ENCODE results near the gene ESRRA.
"Not testable (repeated sequence)": the region's sequence is repeated elsewhere in the genome, so short reads cannot be mapped to it uniquely, and the experiment has no call there.

Gene ESRRA

GRCh38 chr11:64312947-64313346, 7.6 kb downstream of the ESRRA start:
- no peaks in the 10 kb centered on the region for H3K27me3 ChIP-seq (ENCODE audit: insufficient read depth, insufficient read length)
- no peak overlapping the region for H3K9ac ChIP-seq (ENCODE audit: insufficient read length, low read depth)
- H3K4me1 ChIP-seq (ENCODE audit: insufficient read depth, insufficient read length), result peaks cover 6% of the 10 kb centered on the region
- no peak for DNase-seq (ENCODE audit: low read depth, low spot score)
- no peaks in the 10 kb centered on the region for H3K9me3 ChIP-seq (ENCODE audit: insufficient read depth, low read length)
- H3K36me3 ChIP-seq (ENCODE audit: insufficient read depth, insufficient read length, low read length), result peaks cover 52% of the 10 kb centered on the region
- no peak overlapping the region for H3K4me3 ChIP-seq (ENCODE audit: insufficient read length, low read depth)
- TF ChIP-seq ZNF274 (IDR thresholded peaks at IDR 0.05; ENCODE audit: low read depth, low read length) (no peak), YY1 (IDR thresholded peaks at IDR 0.05; ENCODE audit: insufficient read depth, insufficient read length) (no peak), SUZ12 (IDR thresholded peaks at IDR 0.05; ENCODE audit: extremely low read depth, insufficient read depth, insufficient read length) (no peak)

GRCh38 chr11:64313491-64314145, 8.3 kb downstream of the ESRRA start:
- TF ChIP-seq SUZ12 (IDR thresholded peaks at IDR 0.05; ENCODE audit: extremely low read depth, insufficient read depth, insufficient read length) (no peak), YY1 (IDR thresholded peaks at IDR 0.05; ENCODE audit: insufficient read depth, insufficient read length) (no peak), ZNF274 (IDR thresholded peaks at IDR 0.05; ENCODE audit: low read depth, low read length) (no peak)
- no peaks in the 10 kb centered on the region for H3K27me3 ChIP-seq (ENCODE audit: insufficient read depth, insufficient read length)
- peaks cover 51% of the 10 kb centered on the region for H3K36me3 ChIP-seq (ENCODE audit: insufficient read depth, insufficient read length, low read length)
- H3K9me3 ChIP-seq (ENCODE audit: insufficient read depth, low read length), result no peaks in the 10 kb centered on the region
- no peak overlapping the region for H3K9ac ChIP-seq (ENCODE audit: insufficient read length, low read depth)
- peaks cover 6% of the 10 kb centered on the region for H3K4me1 ChIP-seq (ENCODE audit: insufficient read depth, insufficient read length)
- no peak overlapping the region for H3K4me3 ChIP-seq (ENCODE audit: insufficient read length, low read depth)
- no peak for DNase-seq (ENCODE audit: low read depth, low spot score)

- H3K9ac ChIP-seq (ENCODE audit: insufficient read length, low read depth), result no peak overlapping the region
- no peak for DNase-seq (ENCODE audit: low read depth, low spot score)
- H3K9me3 ChIP-seq (ENCODE audit: insufficient read depth, low read length), result no peaks in the 10 kb centered on the region
- no peak overlapping the region for H3K4me3 ChIP-seq (ENCODE audit: insufficient read length, low read depth)
- H3K36me3 ChIP-seq (ENCODE audit: insufficient read depth, insufficient read length, low read length), result peaks cover 53% of the 10 kb centered on the region
- H3K27me3 ChIP-seq (ENCODE audit: insufficient read depth, insufficient read length), result no peaks in the 10 kb centered on the region
- no peak for TF ChIP-seq YY1 (IDR thresholded peaks at IDR 0.05; ENCODE audit: insufficient read depth, insufficient read length)
- no peak for TF ChIP-seq ZNF274 (IDR thresholded peaks at IDR 0.05; ENCODE audit: low read depth, low read length)
- TF ChIP-seq SUZ12 (IDR thresholded peaks at IDR 0.05; ENCODE audit: extremely low read depth, insufficient read depth, insufficient read length), result no peak
- H3K4me1 ChIP-seq (ENCODE audit: insufficient read depth, insufficient read length), result peaks cover 8% of the 10 kb centered on the region
These were observed 9.0 kb downstream of the ESRRA start for GRCh38 chr11:64314146-64314804.

GRCh38 chr11:64314805-64315561, 9.7 kb downstream of the ESRRA start:
- H3K9ac ChIP-seq (ENCODE audit: insufficient read length, low read depth), result no peak overlapping the region
- H3K4me3 ChIP-seq (ENCODE audit: insufficient read length, low read depth), result no peak overlapping the region
- no peak for DNase-seq (ENCODE audit: low read depth, low spot score)
- no peaks in the 10 kb centered on the region for H3K27me3 ChIP-seq (ENCODE audit: insufficient read depth, insufficient read length)
- peaks cover 60% of the 10 kb centered on the region for H3K36me3 ChIP-seq (ENCODE audit: insufficient read depth, insufficient read length, low read length)
- TF ChIP-seq ZNF274 (IDR thresholded peaks at IDR 0.05; ENCODE audit: low read depth, low read length) (no peak), YY1 (IDR thresholded peaks at IDR 0.05; ENCODE audit: insufficient read depth, insufficient read length) (no peak), SUZ12 (IDR thresholded peaks at IDR 0.05; ENCODE audit: extremely low read depth, insufficient read depth, insufficient read length) (no peak)
- no peaks in the 10 kb centered on the region for H3K9me3 ChIP-seq (ENCODE audit: insufficient read depth, low read length)
- H3K4me1 ChIP-seq (ENCODE audit: insufficient read depth, insufficient read length), result peaks cover 13% of the 10 kb centered on the region

GRCh38 chr11:64315667-64316526, 10.6 kb downstream of the ESRRA start:
- Histone ChIP-seq H3K4me1 (ENCODE audit: insufficient read depth, insufficient read length) (peaks cover 13% of the 10 kb centered on the region), H3K36me3 (ENCODE audit: insufficient read depth, insufficient read length, low read length) (peaks cover 65% of the 10 kb centered on the region), H3K9ac (ENCODE audit: insufficient read length, low read depth) (peak overlapping the region; percentile 71), H3K4me3 (ENCODE audit: insufficient read length, low read depth) (peak overlapping the region; percentile 94)
- not testable (repeated sequence) for H3K27me3 ChIP-seq (ENCODE audit: insufficient read depth, insufficient read length); H3K9me3 ChIP-seq (ENCODE audit: insufficient read depth, low read length); DNase-seq (ENCODE audit: low read depth, low spot score)

- Histone ChIP-seq H3K4me3 (ENCODE audit: insufficient read length, low read depth) (peak overlapping the region; percentile 94), H3K9me3 (ENCODE audit: insufficient read depth, low read length) (no peaks in the 10 kb centered on the region), H3K36me3 (ENCODE audit: insufficient read depth, insufficient read length, low read length) (peaks cover 69% of the 10 kb centered on the region), H3K9ac (ENCODE audit: insufficient read length, low read depth) (peak overlapping the region; percentile 96), H3K4me1 (ENCODE audit: insufficient read depth, insufficient read length) (peaks cover 15% of the 10 kb centered on the region), H3K27me3 (ENCODE audit: insufficient read depth, insufficient read length) (no peaks in the 10 kb centered on the region)
- no peak for DNase-seq (ENCODE audit: low read depth, low spot score)
- TF ChIP-seq SUZ12 (IDR thresholded peaks at IDR 0.05; ENCODE audit: extremely low read depth, insufficient read depth, insufficient read length), result no peak
- TF ChIP-seq ZNF274 (IDR thresholded peaks at IDR 0.05; ENCODE audit: low read depth, low read length), result no peak
- TF ChIP-seq YY1 (IDR thresholded peaks at IDR 0.05; ENCODE audit: insufficient read depth, insufficient read length), result no peak
These were observed 11.5 kb downstream of the ESRRA start for GRCh38 chr11:64316672-64317324.
